ENCODE data around the gene RNF11.
A peak's percentile ranks its signal among the peaks of the same experiment; 100 is the strongest.

The RNF11 gene

DNA sequence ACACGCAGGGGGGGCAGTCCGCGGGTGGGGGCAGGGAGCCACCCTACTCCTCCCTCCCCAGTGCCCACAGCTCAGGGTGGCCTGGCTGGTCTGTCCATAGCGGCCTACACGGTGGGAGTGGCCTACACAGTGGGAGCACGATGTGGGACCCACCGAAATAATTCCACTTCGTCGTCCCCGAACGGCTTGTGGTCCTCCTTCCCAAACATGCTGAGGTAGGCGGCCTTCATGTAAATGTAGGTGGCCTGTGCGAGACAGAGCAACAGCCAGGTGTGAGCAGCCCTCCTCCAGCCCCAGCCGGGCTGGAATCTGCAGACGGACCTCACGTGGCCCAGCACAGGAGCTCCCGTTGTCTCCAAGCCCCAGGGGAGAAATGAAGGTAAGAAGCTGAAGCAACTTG, 59.9 kb downstream of the RNF11 start:
- DNase-seq (ENCODE audit: low read depth) = no peak

DNA sequence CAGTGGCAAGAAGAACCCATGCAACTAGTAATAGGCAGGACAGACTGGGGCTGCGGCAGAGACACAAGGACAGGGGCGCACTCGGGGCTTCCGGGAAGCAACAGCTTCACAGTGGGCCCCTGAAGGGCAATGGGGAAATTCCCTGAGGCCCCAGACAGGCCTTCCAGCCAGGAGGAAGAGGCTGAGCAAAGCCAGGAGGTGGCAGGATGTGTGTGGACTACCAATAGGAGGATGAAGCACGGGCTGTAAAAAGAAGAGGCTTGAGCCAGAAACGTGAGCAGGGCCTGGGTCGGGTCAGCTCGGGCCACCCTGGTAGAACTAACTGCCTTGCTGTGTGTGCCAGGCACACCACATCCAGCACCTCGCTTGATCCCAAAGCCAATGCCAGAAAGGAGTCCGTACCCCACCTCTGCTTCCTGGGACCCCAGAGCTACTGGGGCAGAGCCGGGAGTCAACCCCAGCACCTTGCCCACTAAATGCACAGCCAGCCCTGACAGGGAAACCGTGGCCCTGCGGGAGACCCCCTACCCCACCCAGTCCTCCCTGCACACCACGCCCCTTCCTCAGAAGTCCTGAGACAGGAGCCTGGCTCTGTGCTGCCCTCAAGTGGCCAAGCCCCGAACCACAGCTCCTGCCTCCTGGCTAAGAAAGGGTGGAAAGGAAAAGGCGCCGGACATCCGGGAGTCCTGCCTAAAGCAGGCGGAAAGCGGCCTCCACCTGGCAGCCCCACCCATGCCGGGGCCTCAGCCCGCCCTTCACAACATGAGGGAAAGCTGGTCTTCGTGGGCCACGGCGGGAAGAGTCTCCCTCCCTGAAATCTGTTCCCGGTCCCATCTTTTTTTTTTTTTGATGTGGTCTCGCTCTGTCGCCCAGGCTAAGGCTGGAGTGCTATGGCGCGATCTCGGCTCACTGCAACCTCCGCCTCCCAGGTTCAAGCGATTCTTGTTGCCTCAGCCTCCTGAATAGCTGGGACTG, 60.6 kb downstream of the RNF11 start:
- DNase-seq (ENCODE audit: low read depth) = peak; percentile 51

DNA sequence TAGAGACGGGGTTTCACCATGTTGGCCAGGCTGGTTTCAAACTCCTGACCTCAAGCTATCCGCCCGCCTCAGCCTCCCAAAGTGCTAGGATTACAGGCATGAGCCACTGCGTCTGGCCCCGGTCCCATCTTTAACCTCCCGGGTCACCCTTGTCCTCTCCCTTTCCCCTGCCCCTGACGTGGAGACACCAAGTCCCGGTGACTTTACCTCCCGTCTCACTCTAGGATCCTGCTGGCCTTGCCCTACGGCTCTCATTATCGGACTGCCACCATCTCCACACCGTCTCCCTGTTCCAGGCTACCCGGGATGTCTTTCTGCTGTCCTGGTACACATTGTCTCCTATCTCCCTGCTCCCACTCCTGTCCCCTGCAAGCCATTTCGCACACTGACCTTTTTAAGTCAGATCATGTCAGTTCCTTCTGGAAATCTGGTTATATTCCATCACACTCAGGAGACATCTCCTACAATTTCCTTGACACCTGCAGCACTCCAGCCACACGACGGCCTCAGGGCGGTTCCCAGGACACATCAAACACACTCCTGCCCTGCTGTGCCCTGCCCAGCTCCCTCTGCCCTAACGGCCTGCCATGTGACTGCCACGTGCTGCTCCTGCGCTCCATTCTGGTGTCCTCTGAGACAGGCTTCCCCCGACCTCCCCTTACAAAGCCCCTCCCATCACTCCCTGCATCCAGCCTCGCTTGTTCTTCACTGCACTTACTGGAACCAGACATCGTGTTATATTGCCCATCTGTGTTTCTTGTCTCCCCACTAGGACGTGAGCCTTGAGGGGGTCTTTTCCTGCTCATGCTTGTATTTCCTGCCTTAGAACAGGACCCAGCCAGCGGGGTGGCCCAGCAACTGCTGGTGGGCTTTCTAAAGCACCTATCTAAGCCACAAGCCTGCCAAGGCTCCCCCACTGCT, 61.6 kb downstream of the RNF11 start:
- DNase-seq (ENCODE audit: low read depth) = no peak

DNA sequence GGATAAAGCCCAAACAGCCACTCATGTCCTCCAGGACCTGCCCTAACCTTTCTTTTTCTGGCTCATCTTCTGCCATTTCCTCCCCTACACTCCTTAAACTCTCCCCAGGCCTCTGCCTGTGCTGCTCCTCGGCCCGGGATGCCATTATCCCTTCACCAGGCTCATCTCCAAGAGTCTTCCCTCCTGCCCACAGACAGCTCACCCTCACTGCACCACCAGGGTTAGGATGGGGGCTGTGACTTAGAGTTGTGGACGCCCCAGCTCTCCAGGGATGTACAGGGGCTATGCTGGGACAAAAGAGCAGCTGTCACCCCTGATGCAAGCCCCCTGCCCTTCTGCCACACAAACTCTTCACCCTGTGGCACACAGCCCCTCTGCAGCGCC, 62.2 kb downstream of the RNF11 start:
- DNase-seq (ENCODE audit: low read depth) = no peak

DNA sequence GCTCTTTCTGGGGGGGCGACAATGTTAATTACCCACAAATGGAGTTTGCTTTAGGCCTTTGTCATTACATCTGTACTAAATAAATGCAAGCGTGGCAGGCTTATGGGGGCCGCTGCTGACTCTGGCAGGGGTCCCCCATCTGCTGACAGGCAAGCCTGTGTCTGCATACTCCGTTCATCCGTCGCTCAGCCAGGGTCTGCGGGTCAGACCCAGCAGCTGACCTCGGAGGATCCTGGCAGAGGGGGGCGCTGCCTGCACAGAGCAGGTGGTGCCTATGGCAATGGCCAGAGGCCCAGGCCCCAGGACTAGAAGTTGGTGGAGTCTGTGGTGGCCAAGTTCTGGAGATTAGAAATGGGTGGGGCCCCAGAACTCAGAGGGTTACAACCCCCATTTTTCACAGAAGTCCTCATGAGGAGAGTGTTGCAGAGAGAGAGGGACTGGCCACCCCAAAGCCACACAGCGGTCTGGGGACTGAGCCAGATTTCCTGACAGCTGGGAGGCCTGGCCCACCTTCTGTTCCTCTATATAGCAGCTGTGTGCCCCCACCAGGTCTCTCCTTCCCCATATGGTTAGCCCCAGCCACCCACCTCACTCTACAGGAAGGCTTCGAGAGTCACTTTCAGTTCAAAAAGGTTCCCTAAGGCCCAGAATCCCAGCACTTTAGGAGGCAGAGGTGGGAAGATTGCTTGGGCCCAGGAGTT, 63.3 kb downstream of the RNF11 start:
- no peak for DNase-seq (ENCODE audit: low read depth)

DNA sequence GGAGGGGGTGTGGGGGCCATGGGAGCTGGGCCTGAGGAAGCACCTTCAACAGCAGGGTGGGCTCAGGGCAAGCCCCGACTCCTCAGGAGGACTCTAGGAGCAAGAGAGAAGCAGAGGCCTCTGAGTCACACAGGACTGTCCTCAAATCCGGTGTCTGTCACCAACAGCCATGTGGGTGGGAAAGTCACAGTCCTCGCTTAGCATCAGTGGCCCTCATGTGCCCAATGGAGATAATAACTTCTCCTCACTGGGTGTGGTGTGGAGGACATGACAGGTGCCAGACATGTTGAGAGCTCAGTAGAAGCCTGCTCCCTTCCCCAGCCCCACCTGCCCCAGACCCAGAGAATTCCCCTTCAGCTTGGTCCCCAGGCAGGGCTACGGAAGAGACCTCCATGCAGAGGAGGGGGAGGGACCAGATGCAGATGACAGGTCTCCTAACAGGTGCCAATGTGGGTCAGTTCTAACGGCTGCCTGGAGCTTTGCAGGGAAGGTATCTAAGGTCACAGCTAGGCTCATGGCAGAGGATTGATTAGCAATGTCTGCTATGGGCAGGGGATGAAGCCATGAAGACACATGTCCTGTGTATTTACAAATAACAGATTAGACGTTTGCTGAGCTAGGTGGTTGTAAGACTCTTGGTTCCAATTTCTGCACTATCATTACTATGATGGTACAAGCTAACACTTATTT, 64.1 kb downstream of the RNF11 start:
- DNase-seq (ENCODE audit: low read depth) = no peak

DNA sequence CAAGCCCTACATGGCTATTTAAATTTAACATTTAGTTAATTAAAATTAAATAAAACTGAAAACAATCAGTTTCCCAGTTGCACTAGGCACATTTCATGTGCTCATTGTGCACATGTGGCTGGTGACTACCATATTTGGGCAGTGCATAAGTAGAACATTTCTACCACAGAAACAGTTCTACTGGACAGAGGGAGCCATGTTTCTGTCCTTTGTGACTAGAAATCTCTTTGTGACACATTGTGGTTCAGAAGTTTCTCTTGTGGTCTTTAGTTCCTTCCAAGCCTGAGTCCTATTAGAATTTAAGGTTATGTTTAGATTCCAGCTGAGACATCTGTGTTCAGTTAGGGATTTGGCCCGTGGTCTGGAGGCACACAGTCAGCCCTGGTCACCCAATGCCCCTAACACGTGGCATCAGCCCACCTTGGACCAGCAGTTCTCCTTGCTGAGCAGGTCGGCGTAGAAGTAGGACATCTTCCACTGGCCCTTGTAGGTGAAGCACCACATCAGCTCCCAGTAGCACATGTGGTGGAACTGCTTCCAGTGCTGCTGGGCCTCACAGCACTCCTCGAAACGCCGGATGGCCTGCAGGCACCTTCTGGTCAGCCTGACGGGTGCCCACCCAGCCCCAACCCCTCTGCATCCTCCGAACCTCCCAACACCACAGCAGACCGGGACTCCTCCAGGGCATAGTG, 65.2 kb downstream of the RNF11 start:
- no peak for DNase-seq (ENCODE audit: low read depth)

DNA sequence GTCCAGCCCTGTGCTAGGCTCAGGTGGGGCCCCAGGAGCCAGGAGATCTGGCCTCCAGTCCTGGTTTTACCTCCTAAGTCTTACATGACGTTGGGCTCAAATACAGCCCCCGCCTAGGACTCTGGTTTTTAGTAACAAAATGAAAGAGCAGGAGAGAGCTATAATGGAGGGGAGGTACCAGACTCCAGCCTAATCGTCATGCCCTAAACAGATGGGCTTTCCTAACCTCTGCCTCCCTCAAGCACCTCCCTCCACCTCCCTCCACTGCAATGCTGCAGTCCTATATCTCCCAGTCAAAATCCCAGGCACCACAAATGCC, 65.7 kb downstream of the RNF11 start:
- DNase-seq (ENCODE audit: low read depth) = no peak

DNA sequence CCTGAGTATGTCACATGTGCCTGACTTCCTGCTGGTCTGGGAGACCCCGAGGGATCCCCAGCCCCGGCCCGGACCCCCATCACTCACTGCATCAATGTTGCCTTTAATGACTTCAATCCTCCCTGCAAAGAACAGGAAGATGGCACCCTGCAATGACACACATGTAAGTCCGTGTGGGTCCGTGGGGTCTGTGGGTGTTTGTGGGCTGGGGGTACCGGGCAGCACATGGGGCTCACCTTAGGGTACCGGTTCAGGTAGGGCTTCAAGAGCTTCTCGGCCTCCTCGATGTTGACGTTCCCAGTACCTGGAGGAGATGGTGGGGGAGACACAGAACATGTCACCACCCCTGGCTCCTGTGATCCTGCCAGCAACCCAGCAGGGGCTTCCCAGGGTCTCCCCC, 66.2 kb downstream of the RNF11 start:
- no peak for DNase-seq (ENCODE audit: low read depth)

DNA sequence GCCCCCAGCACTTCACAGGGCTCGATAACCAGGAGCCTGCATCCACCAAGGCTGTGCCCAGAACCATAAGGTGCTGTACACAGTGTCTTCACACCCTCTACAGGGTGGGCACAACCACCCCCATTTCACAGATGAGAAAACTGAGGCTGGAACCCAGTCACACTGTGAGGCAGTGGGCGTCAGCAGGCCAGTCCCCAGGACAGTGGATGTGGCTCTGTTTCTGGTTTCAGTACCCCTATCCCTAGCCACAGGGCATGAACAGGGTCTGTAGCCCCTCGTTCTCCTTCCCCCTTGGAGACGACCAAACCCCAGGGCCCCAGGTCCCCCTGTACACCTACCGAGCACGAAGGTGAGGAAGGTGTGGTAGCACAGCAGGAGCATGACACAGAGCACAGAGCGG, 66.7 kb downstream of the RNF11 start:
- no peak for DNase-seq (ENCODE audit: low read depth)

DNA sequence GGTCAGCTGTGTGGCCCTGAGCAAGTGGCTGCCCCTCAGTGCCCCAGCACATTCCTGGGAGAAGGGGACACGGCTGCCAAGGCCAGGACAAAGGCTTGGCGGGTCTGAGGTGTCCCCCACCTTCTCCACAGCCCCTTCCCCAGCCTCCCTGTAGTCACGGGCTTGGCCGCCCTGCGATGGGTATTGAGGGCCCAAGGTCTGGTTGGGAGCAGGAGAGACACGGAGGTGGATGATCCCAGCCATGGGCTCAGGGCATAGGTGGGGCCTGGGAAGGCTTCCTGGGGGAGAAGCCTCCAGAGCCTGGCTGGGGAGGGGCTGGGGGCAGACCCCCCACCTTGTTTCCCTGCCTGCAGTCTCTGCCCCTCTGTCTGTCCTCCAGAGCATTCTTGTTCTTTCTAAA, 67.2 kb downstream of the RNF11 start:
- DNase-seq (ENCODE audit: low read depth) = no peak

DNA sequence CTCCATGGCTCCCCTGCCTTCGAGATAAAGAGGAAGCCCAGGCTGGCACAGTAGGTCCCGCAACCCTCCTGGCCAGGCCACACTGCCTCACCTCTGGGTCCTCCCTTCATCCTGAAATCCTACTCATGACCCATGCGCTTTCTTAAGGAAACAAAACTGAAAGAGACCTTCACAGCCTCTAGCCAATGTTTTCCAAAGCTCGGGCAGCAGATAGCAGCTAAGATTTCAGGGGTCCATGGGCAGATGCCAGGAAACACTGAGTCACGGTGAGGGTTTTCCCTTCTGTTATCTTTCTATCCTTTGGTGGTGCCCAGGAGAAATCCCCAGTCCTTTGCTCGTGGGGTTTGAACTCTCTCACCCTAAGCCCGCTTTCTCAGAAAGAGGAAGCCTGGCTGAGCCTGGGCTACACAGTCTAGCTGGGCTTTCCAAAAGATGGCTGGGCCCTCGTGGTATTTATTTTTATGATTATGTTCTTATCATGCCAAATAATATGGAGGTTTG, 67.7 kb downstream of the RNF11 start:
- no peak for DNase-seq (ENCODE audit: low read depth)

DNA sequence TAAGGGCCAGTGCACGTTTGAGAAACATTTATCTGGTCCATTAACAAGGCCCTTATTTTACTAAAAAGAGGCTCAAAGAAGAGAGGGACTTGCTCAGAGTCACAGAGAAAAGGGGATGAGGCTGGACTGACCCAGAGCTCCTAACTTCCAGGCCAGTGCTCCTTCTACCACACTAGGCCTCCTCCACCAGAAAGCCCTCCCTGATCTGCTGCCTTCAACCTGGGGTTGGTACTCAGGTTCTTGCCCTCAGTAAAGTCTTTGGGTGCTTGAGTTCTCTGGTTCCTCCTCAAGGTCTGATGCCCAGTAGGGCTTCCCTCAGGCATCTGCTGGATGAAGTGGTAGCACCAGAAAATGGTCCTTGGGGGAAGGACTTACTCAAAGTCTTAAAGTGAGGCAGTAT, 68.3 kb downstream of the RNF11 start:
- DNase-seq (ENCODE audit: low read depth) = no peak

DNA sequence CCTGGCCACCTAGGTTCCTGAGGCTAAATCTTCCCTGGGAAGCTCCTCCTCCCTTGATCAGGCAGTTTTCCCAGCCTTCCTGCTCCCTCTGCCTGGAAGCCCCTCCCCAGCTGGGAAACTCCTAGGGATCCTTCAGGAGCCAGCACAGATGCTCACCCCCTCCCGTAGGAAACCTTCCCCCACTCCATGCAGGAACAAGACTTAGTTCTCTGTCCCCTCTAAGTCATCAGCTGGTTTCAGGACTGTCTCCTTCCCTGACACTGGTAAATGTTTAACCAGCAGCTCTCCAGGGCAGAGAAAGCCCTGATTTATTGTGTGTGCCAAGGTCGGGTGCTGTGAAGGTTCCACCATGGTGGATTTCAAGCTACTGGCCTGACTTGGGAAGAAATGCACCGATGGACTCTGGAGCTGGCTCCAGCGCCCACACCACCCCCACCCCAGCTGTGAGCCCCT, 69.3 kb downstream of the RNF11 start:
- no peak for DNase-seq (ENCODE audit: low read depth)

DNA sequence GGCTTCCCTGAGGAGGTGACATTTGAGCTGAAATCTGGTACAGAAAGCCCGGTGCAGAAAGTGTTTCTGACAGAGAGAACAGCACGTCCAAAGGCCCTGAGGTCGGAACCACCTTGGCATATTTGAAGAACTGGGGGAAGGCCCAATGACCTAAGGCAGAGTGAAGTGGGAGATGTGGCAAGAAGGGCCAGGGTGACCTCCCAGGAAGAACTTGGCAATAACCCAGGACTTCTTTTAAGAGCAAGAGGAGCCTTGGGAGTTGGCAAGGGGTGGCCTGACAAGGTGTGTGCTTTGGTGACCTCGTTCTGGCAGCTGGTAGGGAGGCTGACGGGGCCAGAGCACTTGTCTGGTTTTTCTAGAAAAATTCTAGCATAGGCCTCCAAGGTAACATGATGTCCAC, 70.9 kb downstream of the RNF11 start:
- no peak for DNase-seq (ENCODE audit: low read depth)

DNA sequence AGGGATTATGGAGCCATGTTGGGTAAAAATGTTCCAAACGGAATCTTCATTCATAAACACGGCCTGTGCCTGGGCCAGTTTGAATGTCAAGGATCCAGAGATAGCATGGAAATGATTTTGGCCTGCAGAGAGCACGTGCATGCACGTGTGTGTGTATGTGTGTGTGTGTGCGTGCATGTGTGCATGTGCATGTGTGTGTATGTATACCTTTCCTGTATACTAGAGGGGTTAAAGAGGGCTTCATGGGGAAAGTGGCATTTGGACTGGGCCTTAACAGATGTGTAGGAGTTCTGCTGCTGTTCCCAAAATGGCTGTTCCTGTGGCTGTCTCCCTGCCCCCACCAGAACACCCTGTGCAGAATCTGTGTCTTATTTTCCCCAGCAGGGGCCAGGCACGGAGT, 72.6 kb downstream of the RNF11 start:
- DNase-seq (ENCODE audit: low read depth) = no peak

DNA sequence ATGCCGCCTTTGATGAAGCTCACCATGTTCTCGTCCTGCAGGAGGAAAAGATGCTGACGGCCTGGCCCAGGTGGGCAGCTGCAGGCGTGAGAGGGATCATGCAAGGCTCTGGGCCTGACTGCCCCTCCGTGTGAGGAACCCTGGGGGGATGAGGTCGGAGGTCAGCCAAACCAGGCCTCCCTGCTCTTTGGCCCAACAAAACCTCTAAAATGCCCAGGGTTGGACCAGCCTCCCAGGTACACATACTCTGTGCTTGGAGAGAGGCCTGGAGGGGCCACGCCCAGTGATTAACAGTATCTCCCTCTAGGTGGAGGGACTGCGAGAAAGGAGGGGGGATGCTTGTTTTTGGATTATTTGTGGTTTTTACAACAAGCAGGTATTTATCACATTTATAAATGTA, 73.2 kb downstream of the RNF11 start:
- DNase-seq (ENCODE audit: low read depth) = no peak

DNA sequence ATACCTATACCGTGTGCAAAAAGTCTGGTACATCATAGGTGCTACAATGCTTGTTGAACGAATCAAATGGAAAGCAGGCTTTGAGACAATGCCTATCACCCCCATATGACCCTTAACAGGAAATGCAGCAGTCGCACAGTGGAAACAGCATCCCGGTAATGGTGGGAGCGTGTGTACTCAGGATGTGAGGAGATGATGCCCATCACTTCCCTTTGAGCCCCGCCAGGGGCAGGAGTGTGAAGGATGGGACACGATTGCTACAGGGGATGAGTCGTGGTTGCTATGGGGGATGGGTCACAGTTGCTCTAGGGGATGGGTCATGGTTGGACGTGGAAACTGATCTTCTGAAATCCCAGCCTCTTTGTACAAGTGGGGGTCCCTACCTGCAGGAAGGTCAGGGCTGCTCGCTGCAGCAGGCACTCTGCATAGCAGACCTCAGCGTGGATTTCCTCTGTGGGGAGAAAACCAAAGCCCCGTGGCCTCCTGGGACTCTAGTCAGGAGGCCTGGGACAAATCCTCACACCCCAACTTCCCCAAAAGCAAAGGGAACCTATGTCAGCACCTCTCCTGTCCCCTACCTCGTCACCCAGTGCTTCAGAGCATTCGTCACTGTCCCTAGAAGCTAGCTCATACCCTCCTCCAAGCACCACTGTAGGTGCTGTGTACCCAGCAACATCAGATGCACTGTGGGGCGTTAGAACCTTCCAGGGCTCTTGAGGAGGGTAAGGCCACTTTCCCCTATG, 75.0 kb downstream of the RNF11 start:
- DNase-seq (ENCODE audit: low read depth) = no peak

DNA sequence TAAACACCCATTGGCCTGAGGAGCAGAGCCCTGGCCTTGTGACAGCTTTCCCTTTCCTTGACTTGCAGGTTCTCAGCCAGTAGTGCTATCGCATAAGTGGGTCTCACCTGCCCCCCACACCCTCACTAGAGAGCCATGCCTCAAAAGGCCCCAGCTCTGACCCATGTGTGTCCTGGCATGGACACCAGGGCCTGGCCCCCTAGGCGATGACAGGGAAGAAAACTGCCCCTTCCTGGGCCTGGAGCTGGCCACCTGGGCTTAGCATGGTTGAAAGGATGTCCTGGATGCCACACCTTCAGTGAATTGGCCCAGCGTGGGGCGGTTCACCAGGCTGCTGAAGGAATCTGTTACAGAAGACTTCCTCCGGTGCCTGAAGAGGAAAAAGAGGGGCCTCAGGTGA, 75.8 kb downstream of the RNF11 start:
- DNase-seq (ENCODE audit: low read depth) = no peak

DNA sequence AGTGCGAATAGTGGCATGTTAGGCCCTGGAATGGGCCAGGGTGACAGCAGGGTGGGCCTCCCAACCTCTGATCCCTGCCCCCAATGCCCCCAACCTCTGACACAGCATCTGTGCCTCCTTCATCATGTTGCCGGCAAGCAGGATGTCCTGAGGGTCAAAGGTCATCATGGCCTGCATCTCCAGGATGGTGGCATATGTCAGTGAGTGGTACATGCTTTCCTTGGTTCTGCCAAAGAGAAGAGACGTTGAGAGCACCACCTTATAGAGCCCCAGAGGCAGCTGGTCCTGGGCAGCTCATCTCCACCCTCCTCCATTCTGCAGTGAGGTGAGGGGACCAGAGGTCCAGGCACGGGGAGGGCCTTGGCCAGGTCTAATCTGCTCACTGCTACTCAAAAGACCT, 76.6 kb downstream of the RNF11 start:
- no peak for DNase-seq (ENCODE audit: low read depth)
